HEK293 (cell line): ENCODE data around the gene TBC1D19.

ENCODE experiments used
- CTCF ChIA-PET: fragments of 350-600 bp; formaldehyde crosslinking; extraction: SDS; loops from one replicate; lab custom pipeline; 2021; ENCODE audit warnings: antibody characterized with exemption; lab: Yijun Ruan, JAX
- POLR2A ChIA-PET: fragments of 300-600 bp; formaldehyde crosslinking; extraction: SDS; loops from one replicate; lab custom pipeline; 2020; ENCODE audit warnings: antibody characterized with exemption, inconsistent platforms; lab: Yijun Ruan, JAX
- H3K27ac ChIP-seq: fragments of 200-500 bp; sonication (Bioruptor generic); 2 replicates; pipeline ENCODE4 v1.5.1; 2014; ENCODE audit warnings: low read depth, low read length, control low read depth, inconsistent platforms; ENCODE audit errors: extremely low read depth
- H3K36me3 ChIP-seq, 2 experiments: fragments of 200-500 bp in 1 of 2; sonication (Bioruptor generic) in 1 of 2; 1 replicate in 1 of 2; 2 replicates in 1 of 2; pipeline ENCODE4 v1.5.1; 2014 to 2017; ENCODE audit warnings: inconsistent platforms in 2 of 2, low read length in 2 of 2; ENCODE audit not compliant: control insufficient read depth in 2 of 2, insufficient read depth in 1 of 2
- H3K4me1 ChIP-seq: fragments of 200-500 bp; sonication (Bioruptor generic); 2 replicates; pipeline ENCODE4 v1.5.1; 2014; ENCODE audit warnings: mild to moderate bottlenecking, low read length, inconsistent platforms; ENCODE audit not compliant: control insufficient read depth, insufficient read depth
- H3K4me3 ChIP-seq: 2 replicates; pipeline ENCODE4 v1.5.1; 2011; ENCODE audit warnings: low read depth, mild to moderate bottlenecking, control low read depth, low read length, moderate library complexity
- H3K9me3 ChIP-seq: fragments of 200-500 bp; sonication (Bioruptor generic); 2 replicates; pipeline ENCODE4 v1.5.1; 2014; ENCODE audit warnings: low read depth, low read length, inconsistent platforms; ENCODE audit not compliant: control insufficient read depth, insufficient read depth
- OSR2 ChIP-seq: fragments of 450-650 bp; formaldehyde crosslinking; IDR thresholded peaks from 2 replicates; pipeline ENCODE4 v1.5.1; 2016; ENCODE audit warnings: missing biosample characterization, missing genetic modification characterization
- REST ChIP-seq: fragments of 450-650 bp; formaldehyde crosslinking; IDR thresholded peaks from 2 replicates; pipeline ENCODE4 v1.5.1; 2016; ENCODE audit warnings: missing biosample characterization, missing genetic modification characterization
- SETDB1 ChIP-seq: IDR thresholded peaks from one replicate; pipeline ENCODE4 v1.6.1; 2017; ENCODE audit warnings: mild to moderate bottlenecking, low read length, moderate library complexity, mixed read lengths; ENCODE audit not compliant: insufficient read length
- TRIM28 ChIP-seq: IDR thresholded peaks from 2 replicates; pipeline ENCODE4 v1.6.1; 2011; ENCODE audit warnings: low read length, control low read depth, borderline replicate concordance
- ZBTB10 ChIP-seq: fragments of 450-650 bp; formaldehyde crosslinking; IDR thresholded peaks from 2 replicates; pipeline ENCODE4 v1.5.1; 2016; ENCODE audit warnings: missing biosample characterization, missing genetic modification characterization
- ZBTB17 ChIP-seq: fragments of 450-650 bp; formaldehyde crosslinking; IDR thresholded peaks from 2 replicates; pipeline ENCODE4 v1.5.1; 2016; ENCODE audit warnings: missing biosample characterization, missing genetic modification characterization
- ZFP3 ChIP-seq: fragments of 450-650 bp; formaldehyde crosslinking; IDR thresholded peaks from 2 replicates; pipeline ENCODE4 v1.5.1; 2016; ENCODE audit warnings: low read depth, missing biosample characterization, missing genetic modification characterization
- ZNF112 ChIP-seq: fragments of 450-650 bp; formaldehyde crosslinking; IDR thresholded peaks from 2 replicates; pipeline ENCODE4 v1.5.0; 2017; ENCODE audit warnings: missing biosample characterization, missing genetic modification characterization
- ZNF133 ChIP-seq: fragments of 450-650 bp; formaldehyde crosslinking; IDR thresholded peaks from 2 replicates; pipeline ENCODE4 v1.5.1; 2016; ENCODE audit warnings: missing biosample characterization, missing genetic modification characterization
- ZNF157 ChIP-seq: fragments of 450-650 bp; formaldehyde crosslinking; IDR thresholded peaks from 2 replicates; pipeline ENCODE4 v1.5.1; 2016; ENCODE audit warnings: missing biosample characterization, missing genetic modification characterization
- ZNF239 ChIP-seq: fragments of 450-650 bp; formaldehyde crosslinking; IDR thresholded peaks from 2 replicates; pipeline ENCODE4 v1.5.1; 2016; ENCODE audit warnings: missing biosample characterization, missing genetic modification characterization
- ZNF26 ChIP-seq: fragments of 450-650 bp; formaldehyde crosslinking; IDR thresholded peaks from 2 replicates; pipeline ENCODE4 v1.5.1; 2016; ENCODE audit warnings: missing biosample characterization, missing genetic modification characterization
- ZNF335 ChIP-seq: fragments of 450-650 bp; formaldehyde crosslinking; conservative IDR thresholded peaks from 2 replicates; pipeline ENCODE4 v1.5.1; 2016; ENCODE audit warnings: missing biosample characterization, missing genetic modification characterization
- ZNF423 ChIP-seq: fragments of 450-650 bp; formaldehyde crosslinking; IDR thresholded peaks from 2 replicates; pipeline ENCODE4 v1.5.1; 2016; ENCODE audit warnings: missing biosample characterization, missing genetic modification characterization
- ZNF518A ChIP-seq: fragments of 450-650 bp; formaldehyde crosslinking; conservative IDR thresholded peaks from 2 replicates; pipeline ENCODE4 v1.5.1; 2016; ENCODE audit warnings: low read depth, missing biosample characterization, missing genetic modification characterization
- ZNF600 ChIP-seq: fragments of 450-650 bp; formaldehyde crosslinking; IDR thresholded peaks from 2 replicates; pipeline ENCODE4 v1.5.1; 2016; ENCODE audit warnings: missing biosample characterization, missing genetic modification characterization
- ZNF626 ChIP-seq: fragments of 450-650 bp; sonication (Bioruptor Pico); formaldehyde crosslinking; IDR thresholded peaks from 2 replicates; pipeline ENCODE4 v1.5.1; 2018; ENCODE audit warnings: missing biosample characterization, missing genetic modification characterization, inconsistent platforms
- ZNF658 ChIP-seq: fragments of 450-650 bp; formaldehyde crosslinking; IDR thresholded peaks from 2 replicates; pipeline ENCODE4; 2016; ENCODE audit warnings: missing biosample characterization, missing genetic modification characterization
- ZNF670 ChIP-seq: fragments of 450-650 bp; formaldehyde crosslinking; IDR thresholded peaks from 2 replicates; pipeline ENCODE4 v1.5.1; 2016; ENCODE audit warnings: missing biosample characterization, missing genetic modification characterization, low read depth
- ZNF76 ChIP-seq: fragments of 450-650 bp; formaldehyde crosslinking; IDR thresholded peaks from 2 replicates; pipeline ENCODE4; 2016; ENCODE audit warnings: low read depth, missing biosample characterization, missing genetic modification characterization, borderline replicate concordance
- ZSCAN16 ChIP-seq: fragments of 450-650 bp; formaldehyde crosslinking; IDR thresholded peaks from 2 replicates; pipeline ENCODE4 v1.5.1; 2016; ENCODE audit warnings: missing biosample characterization, missing genetic modification characterization
- ZSCAN23 ChIP-seq: fragments of 450-650 bp; formaldehyde crosslinking; IDR thresholded peaks from 2 replicates; pipeline ENCODE4 v1.5.1; 2016; ENCODE audit warnings: missing biosample characterization, missing genetic modification characterization

The TBC1D19 gene

GRCh38 chr4:26727844-26728243 lies 144.0 kb downstream of the TBC1D19 start:
- POLR2A ChIA-PET, result no interaction called here
- H3K4me1 ChIP-seq, result no peaks in the 10 kb centered on the region
- no peak overlapping the region for H3K27ac ChIP-seq
- H3K36me3 ChIP-seq, result no peaks in the 10 kb centered on the region
- no peak overlapping the region for H3K4me3 ChIP-seq
- CTCF ChIA-PET, result no interaction called here
- no peaks in the 10 kb centered on the region for H3K9me3 ChIP-seq
- TF ChIP-seq ZNF658 (tag by site-specific recombination) (no peak), REST (tag by site-specific recombination) (no peak), ZSCAN16 (tag by site-specific recombination) (no peak), ZNF157 (tag by site-specific recombination) (peak; percentile 56), ZNF600 (tag by site-specific recombination) (no peak), ZNF76 (tag by site-specific recombination) (no peak)

GRCh38 chr4:26729027-26729426 lies 145.1 kb downstream of the TBC1D19 start:
- Histone ChIP-seq H3K27ac (no peak overlapping the region), H3K4me3 (no peak overlapping the region), H3K4me1 (no peaks in the 10 kb centered on the region), H3K36me3 (no peaks in the 10 kb centered on the region), H3K9me3 (no peaks in the 10 kb centered on the region)
- CTCF ChIA-PET, result interaction anchor here (1.0 kb wide), 1 partner anchor 281 kb away, joined by 3 read pairs; no protein-coding TSS in a partner anchor
- POLR2A ChIA-PET, result no interaction called here
- TF ChIP-seq ZNF335 (tag by site-specific recombination), result no peak
- TF ChIP-seq TRIM28, result no peak
- TF ChIP-seq ZNF26 (tag by site-specific recombination), result no peak
- no peak for TF ChIP-seq ZNF239 (tag by site-specific recombination)
- TF ChIP-seq ZBTB10 (tag by site-specific recombination), result no peak
- no peak for TF ChIP-seq ZNF670
- TF ChIP-seq SETDB1, result no peak
- no peak for TF ChIP-seq ZSCAN23 (tag by site-specific recombination)
- TF ChIP-seq OSR2 (tag by site-specific recombination), result no peak
- TF ChIP-seq ZNF157 (tag by site-specific recombination), result no peak
- no peak for TF ChIP-seq ZNF423 (tag by site-specific recombination)
- TF ChIP-seq ZFP3 (tag by site-specific recombination), result no peak
- no peak for TF ChIP-seq ZNF518A
- TF ChIP-seq ZNF112 (tag by site-specific recombination), result no peak
- no peak for TF ChIP-seq ZNF133 (tag by site-specific recombination)
- no peak for TF ChIP-seq ZNF626 (tag by site-specific recombination)
- TF ChIP-seq ZBTB17, result no peak
